IgD-negative memory B cell (primary cell): ENCODE data around the gene KCMF1. TPM values are rescaled to one million over a fixed set of nuclear protein-coding genes. Genes with fewer than 3 reads are reported as not detected.

ENCODE experiments used
- H3K27ac Mint-ChIP-seq, 3 donors: one replicate each; pipeline ENCODE4 v1.8.0; 2020 to 2022; ENCODE audit warnings: mild to moderate bottlenecking in 3 of 3, mixed read lengths in 3 of 3, moderate library complexity in 1 of 3
- H3K27me3 Mint-ChIP-seq: one replicate; pipeline ENCODE4 v1.8.0; 2021; ENCODE audit warnings: mixed read lengths
- H3K36me3 Mint-ChIP-seq: one replicate; pipeline ENCODE4 v1.8.0; 2020; ENCODE audit warnings: mild to moderate bottlenecking, mixed read lengths
- H3K4me1 Mint-ChIP-seq, 3 donors: one replicate each; pipeline ENCODE4 v1.8.0; 2020 to 2022; ENCODE audit warnings: mixed read lengths in 3 of 3, mild to moderate bottlenecking in 1 of 3
- H3K4me3 Mint-ChIP-seq, 4 donors: one replicate each; pipeline ENCODE4 v1.8.0; 2020 to 2022; ENCODE audit warnings: mild to moderate bottlenecking in 4 of 4, mixed read lengths in 4 of 4, moderate library complexity in 3 of 4
- H3K9me3 Mint-ChIP-seq, 3 donors: one replicate each; pipeline ENCODE4 v1.8.0; 2020 to 2021; ENCODE audit warnings: mixed read lengths in 3 of 3, mild to moderate bottlenecking in 1 of 3
- polyA plus RNA-seq: library from polyadenylated mRNA; unstranded; fragments of 300-500 nt; fragmentation: Illumina TruSeq; gene quantifications from one replicate; pipeline ENCODE4 v1.2.3, GENCODE V29; 2021

The KCMF1 gene
- polyA plus RNA-seq, result 17.6 TPM

DNA sequence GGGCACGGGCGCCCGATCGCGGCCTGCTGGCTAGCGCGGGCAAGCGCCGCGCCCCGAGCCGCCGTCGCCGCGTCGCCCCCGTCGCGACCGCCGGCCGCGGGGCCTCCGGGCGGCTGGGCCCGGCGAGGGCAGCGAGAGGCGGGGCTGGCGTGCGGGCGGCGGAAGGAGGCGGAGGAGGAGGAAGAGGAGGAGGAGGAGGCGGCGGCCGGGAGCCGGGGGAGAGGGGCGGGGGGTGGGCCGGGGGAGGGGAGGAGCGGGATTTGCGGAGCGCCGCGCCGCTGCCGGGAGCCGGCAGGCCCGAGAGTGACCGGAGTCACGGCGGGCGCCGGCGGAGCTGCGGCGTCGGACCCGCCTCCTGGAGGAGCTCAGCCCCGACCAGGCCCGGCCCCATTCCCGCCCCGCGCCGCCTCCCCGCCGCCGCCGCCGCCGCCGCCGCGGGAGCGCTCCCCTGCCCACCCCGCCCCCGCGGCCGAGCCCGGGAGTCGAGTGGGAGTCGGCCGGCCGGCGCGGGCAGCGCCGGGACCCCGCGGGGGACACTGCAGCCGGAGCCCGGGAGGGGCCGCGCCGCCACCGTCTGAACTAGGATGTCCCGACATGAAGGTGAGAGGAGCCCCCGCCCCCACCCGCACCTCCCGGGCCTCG, at the start of gene KCMF1:
TSS of gene KCMF1 (plus strand) at position 294 of the 642 bp plus-strand sequence. CDS start at position 585, 291 bp downstream.
- Mint-ChIP-seq H3K4me1 (peaks cover 30 to 42% (median 40%) of the 10 kb centered on the region in 3 donors), H3K4me3 (peak within 1 kb of the TSS; percentile 91 to 99 (median 99)), H3K27me3 (no peaks in the 10 kb centered on the region), H3K27ac (peak within 1 kb of the TSS; percentile 97 to 99 (median 99)), H3K36me3 (peaks cover 2% of the 10 kb centered on the region), H3K9me3 (peaks cover 0 to 2% (median 0%) of the 10 kb centered on the region in 3 donors)

DNA sequence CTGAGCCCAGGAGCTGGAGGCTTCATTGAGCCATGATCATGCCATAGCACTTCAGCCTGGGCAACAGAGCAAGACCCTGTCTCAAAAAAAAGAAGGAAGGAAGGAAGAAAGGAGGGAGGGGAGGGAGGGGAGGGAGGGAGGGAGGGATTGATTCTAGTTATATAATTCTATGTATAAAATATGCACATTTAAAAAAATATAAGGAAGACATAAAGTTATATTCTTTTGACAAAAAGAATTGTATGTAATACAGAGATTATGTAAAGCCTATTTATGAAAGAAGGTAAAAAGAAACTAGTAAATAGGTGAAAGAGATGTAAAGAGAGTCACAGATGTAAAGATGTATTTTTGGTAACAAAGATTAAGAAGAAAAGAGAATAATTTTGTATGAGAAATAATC, 48.0 kb upstream of the KCMF1 start:
- H3K27ac Mint-ChIP-seq, result no peak overlapping the region
- peaks cover 35 to 49% (median 43%) of the 10 kb centered on the region in 3 donors for H3K4me1 Mint-ChIP-seq
- peaks cover 4% of the 10 kb centered on the region for H3K36me3 Mint-ChIP-seq
- H3K27me3 Mint-ChIP-seq, result no peaks in the 10 kb centered on the region
- H3K4me3 Mint-ChIP-seq, result no peak overlapping the region
- H3K9me3 Mint-ChIP-seq, result no peaks in the 10 kb centered on the region

DNA sequence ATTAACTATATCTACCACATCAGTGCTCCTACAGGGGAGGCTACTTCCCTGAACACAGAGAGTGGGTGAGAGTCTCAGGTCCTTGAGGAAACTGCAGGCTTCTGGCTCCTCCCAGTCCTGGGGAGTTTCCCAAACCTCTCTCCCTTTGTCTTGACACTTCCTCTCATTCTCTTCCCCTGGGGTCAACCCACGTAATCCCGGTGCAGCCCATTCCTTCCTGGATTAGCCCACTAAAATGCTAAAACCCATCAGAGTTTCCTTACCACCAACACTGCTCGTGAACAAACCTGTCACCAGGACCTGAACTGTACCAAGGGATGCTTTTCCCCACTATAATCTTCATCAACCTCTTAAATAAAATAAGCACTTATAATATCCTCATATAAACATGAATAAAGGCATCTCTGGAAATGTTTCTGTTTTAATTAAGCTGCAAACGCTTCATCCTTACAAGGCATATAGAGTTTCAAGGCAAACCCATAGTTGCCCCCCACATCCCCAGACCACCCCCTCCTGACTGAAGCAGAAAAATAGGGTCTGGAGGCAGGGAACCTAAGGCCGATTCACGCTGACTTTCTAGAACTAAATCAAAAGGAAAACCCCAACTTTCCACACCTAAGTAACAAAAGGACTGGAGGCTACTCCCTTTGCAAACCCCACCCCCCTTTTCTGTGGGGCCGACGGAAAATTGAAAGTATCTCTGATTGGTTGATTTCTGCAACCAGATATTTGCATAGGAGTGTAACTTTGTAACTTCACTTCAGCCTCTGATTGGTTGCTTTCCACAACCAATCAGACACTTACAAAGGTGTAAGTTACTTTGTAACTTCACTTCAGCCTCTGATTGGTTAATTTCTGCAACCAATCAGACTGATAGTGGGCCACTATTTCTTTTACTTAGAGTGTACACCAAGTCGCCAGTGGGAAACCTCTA, 46.5 kb upstream of the KCMF1 start:
- Mint-ChIP-seq H3K4me1 (peaks cover 32 to 37% (median 34%) of the 10 kb centered on the region in 3 donors), H3K27ac (peak overlapping the region; percentile 54 to 87 (median 87)), H3K9me3 (no peaks in the 10 kb centered on the region), H3K4me3 (peak overlapping the region; percentile 53 to 100 (median 96)), H3K27me3 (no peaks in the 10 kb centered on the region), H3K36me3 (peaks cover 4% of the 10 kb centered on the region)

DNA sequence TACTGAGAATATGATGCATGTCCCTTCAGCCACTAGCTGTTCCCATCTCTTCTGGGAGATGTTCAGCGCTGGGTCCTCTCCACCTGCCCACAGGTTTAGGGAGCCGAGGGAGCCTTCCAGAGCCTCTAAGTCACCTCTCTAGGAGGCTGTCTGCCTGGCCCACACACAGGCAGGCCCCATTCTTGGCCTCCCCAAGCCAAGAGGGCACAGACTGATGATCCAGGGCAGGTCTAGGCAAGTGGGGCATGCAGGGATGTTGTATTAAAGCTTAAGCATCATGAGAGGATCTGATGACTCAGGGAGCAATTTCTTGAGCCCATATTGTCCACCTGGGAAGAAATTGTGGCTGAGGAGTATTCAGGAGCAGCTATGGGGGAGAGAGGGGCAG, 45.6 kb upstream of the KCMF1 start:
- Mint-ChIP-seq H3K27me3 (no peaks in the 10 kb centered on the region), H3K4me1 (peaks cover 25 to 32% (median 28%) of the 10 kb centered on the region in 3 donors), H3K9me3 (no peaks in the 10 kb centered on the region), H3K4me3 (peak overlapping the region; percentile 97 to 100 (median 99)), H3K27ac (peak overlapping the region in 2 of 3 donors; percentile 87 to 96), H3K36me3 (peaks cover 4% of the 10 kb centered on the region)

DNA sequence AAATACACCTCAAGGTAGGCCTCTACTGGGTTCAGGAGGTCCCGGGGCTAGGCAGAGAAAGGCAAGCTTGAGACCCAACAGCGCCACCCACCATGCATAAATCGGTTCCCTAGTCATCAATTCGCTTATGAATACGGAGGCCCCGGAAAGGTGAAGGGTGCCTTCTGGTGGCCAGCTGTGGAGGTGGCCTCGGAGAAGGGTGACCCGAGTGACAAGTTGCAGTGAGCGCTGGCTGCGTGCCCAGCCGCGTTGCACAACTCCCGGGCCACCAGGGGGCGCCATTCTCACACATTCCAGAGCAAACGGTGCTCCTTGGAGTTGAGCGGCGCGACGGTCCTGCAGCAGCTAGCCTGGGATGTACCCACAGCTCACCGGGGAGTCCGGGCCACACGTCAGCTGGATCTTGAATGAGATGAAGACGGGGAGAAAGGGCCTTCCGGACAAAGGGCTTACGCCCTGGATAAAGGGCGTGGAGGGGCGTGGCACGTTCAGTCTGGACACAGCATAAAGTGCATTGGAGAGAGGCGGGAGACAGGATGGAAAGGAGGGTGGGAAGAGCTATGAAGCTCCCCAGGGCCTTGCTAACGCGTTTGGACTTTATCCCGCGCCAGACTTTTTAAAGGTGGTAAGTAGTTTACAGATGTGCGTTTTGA, 45.1 kb upstream of the KCMF1 start:
- H3K27me3 Mint-ChIP-seq, result no peaks in the 10 kb centered on the region

DNA sequence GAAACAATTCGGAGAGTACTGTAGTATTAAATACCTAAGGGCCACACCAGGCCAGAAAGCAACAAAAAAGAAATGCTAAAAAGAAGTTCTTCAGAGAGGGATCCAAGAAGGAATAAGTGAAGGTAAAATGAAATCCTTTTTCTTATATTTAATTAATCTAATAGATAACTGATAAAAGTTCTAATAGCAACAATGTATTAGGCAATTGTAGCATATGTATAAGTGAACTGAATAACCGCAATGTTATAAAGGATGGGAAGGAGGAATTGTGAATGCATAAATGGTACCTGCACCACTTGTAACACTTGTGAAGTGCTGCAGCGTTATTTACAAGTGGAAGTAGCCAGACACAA, 43.7 kb upstream of the KCMF1 start:
- Mint-ChIP-seq H3K4me1 (peaks cover 27 to 42% (median 33%) of the 10 kb centered on the region in 3 donors), H3K4me3 (peak overlapping the region; percentile 97 to 100 (median 99)), H3K36me3 (peaks cover 4% of the 10 kb centered on the region), H3K27me3 (no peaks in the 10 kb centered on the region), H3K27ac (peak overlapping the region in 2 of 3 donors; percentile 87 to 98), H3K9me3 (no peaks in the 10 kb centered on the region)

More for the DNA sequence above, 45.1 kb upstream of the KCMF1 start:
- Mint-ChIP-seq H3K9me3 (no peaks in the 10 kb centered on the region), H3K4me1 (peaks cover 23 to 32% (median 25%) of the 10 kb centered on the region in 3 donors), H3K4me3 (peak overlapping the region; percentile 97 to 100 (median 99)), H3K36me3 (peaks cover 4% of the 10 kb centered on the region), H3K27ac (peak overlapping the region; percentile 87 to 98 (median 96))

DNA sequence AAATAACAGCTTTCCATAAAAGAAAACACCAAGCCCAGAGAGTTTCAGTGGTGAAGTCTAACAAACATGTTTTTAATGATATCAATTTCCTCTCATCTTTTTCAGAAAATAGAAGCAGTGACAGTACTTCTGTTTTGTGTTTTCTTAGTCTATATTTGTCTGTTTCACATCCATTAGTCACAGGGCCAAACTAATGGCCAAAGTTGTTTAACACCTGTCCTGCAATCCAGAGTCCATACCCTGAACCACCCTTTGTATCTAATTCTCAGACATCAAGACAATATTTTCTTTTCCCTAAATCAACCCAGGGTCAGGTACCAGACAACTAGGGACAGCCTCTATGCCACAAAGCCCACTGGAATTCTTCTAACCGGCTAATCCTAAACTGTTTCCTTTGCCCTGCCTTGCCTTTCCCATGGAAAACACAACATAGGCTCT, 39.6 kb upstream of the KCMF1 start:
- Mint-ChIP-seq H3K4me3 (peak overlapping the region in 2 of 4 donors; percentile 28 to 46), H3K27ac (no peak overlapping the region), H3K9me3 (no peaks in the 10 kb centered on the region), H3K36me3 (no peaks in the 10 kb centered on the region), H3K27me3 (no peaks in the 10 kb centered on the region), H3K4me1 (peaks cover 14 to 27% (median 16%) of the 10 kb centered on the region in 3 donors)

DNA sequence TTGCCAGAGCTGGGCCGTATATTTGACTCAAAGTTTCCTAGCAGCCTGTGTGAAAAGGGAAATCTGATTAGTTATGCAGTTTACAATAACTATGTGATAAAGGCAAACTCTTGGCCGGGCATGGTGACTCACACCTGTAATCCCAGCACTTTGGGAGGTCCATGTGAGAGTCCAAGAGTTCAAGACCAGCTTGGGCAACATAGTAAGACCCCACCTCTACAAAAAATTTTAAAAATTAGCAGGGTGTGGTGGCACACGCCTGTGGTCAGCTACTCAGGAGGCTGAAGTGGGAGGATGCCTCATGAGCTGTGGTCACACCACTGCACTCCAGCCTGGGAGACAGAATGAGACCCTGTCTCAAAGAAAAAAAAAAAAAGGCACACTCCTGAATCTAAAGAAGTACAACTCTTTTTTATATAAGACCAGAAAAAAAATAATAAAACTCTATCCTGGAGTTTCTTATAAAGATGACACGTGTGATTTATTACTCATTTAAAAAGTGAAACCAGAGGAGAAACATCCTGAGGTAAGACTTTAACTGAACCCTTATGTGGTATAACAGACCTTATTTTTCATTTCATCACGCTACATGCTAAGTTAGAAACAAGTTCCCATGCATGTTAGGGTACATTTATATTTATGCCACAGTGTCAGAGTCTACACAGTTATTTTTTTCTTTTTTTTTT, 32.6 kb upstream of the KCMF1 start:
- Mint-ChIP-seq H3K36me3 (no peaks in the 10 kb centered on the region), H3K4me3 (peak overlapping the region; percentile 76 to 97 (median 84)), H3K27ac (peak overlapping the region; percentile 93 to 97 (median 96)), H3K27me3 (peaks cover 2% of the 10 kb centered on the region), H3K4me1 (peaks cover 32 to 38% (median 34%) of the 10 kb centered on the region in 3 donors), H3K9me3 (no peaks in the 10 kb centered on the region)

DNA sequence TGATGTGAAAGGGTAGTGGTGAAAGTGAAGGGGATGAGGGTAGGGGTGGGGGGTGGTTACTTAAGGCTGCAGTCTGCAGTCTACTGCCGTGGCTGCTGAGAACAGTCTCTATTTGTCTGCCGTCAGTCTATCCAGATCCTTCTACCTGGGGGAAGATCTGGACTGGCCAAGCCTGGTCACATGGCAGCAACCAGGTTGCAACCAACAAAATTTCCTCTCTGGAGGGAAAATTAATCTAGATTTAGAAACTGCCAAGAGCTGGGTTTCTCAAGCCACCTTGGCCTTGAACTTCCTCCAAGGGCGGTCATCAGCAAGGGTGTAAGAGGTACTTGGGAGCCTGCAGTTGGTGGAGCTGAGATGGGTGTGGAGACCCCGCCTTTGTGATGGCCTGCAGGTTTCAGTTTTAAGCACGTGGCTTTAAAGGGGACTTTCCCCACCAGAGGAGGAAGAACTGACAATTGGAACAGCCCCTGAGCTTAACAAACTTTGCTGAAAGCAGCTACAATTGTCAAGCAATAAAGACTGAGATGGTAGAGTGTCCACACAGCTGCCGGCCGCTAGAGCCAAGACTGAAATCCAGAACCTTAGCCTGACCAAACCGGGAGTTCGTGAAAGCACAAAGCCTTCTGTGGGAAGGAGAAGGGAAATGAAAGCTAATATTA, 31.4 kb upstream of the KCMF1 start:
- H3K36me3 Mint-ChIP-seq, result no peaks in the 10 kb centered on the region
- peaks cover 35 to 38% (median 36%) of the 10 kb centered on the region in 3 donors for H3K4me1 Mint-ChIP-seq
- peak overlapping the region; percentile 76 to 97 (median 84) for H3K4me3 Mint-ChIP-seq
- peak overlapping the region; percentile 93 to 97 (median 96) for H3K27ac Mint-ChIP-seq
- H3K9me3 Mint-ChIP-seq, result no peaks in the 10 kb centered on the region
- peaks cover 2% of the 10 kb centered on the region for H3K27me3 Mint-ChIP-seq

DNA sequence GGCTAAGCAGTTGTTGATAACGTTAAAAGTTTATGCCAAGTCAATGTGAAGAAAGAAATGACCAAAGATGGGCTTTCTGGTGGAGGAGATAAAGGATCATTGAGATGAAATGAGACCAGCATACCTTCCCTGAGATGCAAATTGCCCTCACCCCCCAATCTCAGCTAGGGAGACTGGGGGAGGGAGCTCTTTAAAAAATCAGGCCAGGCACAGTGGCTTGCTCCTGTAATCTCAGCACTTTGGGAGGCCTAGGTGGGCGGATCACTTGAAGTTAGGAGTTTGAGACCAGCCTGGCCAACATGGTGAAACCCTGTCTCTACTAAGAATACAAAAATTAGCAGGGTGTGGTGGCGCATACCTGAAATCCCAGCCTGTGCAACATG, 30.9 kb upstream of the KCMF1 start:
- H3K36me3 Mint-ChIP-seq, result no peaks in the 10 kb centered on the region
- H3K4me3 Mint-ChIP-seq, result peak overlapping the region; percentile 76 to 97 (median 84)
- H3K27me3 Mint-ChIP-seq, result peaks cover 2% of the 10 kb centered on the region
- peak overlapping the region; percentile 93 to 97 (median 96) for H3K27ac Mint-ChIP-seq
- no peaks in the 10 kb centered on the region for H3K9me3 Mint-ChIP-seq
- peaks cover 41 to 43% (median 41%) of the 10 kb centered on the region in 3 donors for H3K4me1 Mint-ChIP-seq

DNA sequence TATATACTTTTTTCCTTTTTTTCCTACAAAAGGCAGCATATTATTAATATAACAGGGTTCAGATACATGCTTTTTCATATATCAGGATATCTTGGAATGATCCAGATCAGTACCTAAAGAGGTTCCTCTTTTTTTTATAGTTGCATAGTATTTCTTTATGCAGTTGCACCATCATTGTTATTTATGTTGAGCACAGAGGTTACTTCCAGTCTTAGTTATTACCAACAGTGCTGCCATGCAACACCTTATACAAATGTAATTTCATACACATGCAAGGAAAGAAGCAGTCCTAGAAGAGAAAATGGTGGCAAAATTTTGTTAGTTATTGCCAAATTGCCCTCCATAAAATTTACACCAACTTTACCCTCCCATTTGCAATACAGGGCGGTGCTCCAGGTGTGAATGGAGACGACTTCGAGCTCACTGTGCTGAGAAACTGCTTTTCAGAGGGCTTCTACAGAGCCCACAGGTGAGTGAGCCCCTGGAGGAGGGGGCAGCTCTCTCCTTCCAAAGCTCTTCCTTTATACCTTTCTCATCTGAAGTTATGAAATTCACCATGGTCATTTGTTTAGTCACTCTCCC, 30.0 kb upstream of the KCMF1 start:
- Mint-ChIP-seq H3K4me1 (peaks cover 44 to 49% (median 45%) of the 10 kb centered on the region in 3 donors), H3K4me3 (no peak overlapping the region), H3K27me3 (peaks cover 2% of the 10 kb centered on the region), H3K9me3 (no peaks in the 10 kb centered on the region), H3K36me3 (no peaks in the 10 kb centered on the region), H3K27ac (peak overlapping the region in 2 of 3 donors; percentile 47 to 63)

DNA sequence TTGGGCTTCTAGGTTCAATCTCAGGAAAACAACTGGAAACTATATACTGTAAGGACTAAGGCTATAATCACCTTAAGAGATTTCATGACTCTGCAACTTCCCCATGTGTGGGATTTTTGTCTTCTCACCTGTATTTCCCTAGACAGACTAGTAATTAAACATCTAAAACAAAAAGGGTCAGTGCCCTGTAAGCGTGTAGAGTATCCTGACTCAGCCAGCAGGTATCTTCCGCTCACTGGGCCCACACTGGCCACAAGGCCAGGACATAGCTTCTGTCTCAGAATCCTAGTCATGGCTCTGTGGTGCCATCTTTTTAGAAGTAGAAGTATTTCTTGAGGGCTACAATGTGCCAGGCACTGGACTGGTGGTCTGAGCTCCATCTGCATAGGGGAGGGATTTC, 28.8 kb upstream of the KCMF1 start:
- no peaks in the 10 kb centered on the region for H3K36me3 Mint-ChIP-seq
- peaks cover 51 to 54% (median 52%) of the 10 kb centered on the region in 3 donors for H3K4me1 Mint-ChIP-seq
- H3K4me3 Mint-ChIP-seq, result no peak overlapping the region
- peaks cover 2% of the 10 kb centered on the region for H3K27me3 Mint-ChIP-seq
- no peaks in the 10 kb centered on the region for H3K9me3 Mint-ChIP-seq
- peak overlapping the region in 2 of 3 donors; percentile 32 to 63 for H3K27ac Mint-ChIP-seq

DNA sequence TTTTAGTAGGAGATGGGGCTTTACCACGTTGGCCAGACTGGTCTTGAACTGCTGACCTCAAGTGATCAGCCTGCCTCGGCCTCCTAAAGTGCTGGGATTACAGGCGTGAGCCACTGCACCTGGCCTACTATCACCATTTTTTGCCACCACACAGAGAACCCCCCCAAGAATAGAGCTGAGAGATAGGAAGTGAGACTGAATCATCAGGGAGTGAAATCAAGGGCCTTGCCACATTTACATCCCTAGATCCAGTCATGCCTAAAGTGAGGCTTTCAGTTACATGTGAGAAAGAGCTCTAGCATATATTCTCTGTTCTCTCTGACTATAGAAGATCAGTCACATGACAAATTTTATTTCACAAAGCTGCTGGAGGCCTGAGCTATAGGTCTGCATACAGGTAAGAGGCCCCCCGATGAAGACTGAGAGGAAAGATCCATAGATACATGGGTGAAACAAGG, 28.0 kb upstream of the KCMF1 start:
- Mint-ChIP-seq H3K36me3 (no peaks in the 10 kb centered on the region), H3K27ac (peak overlapping the region; percentile 89 to 90 (median 90)), H3K9me3 (no peaks in the 10 kb centered on the region), H3K4me3 (peak overlapping the region in 3 of 4 donors; percentile 14 to 79 (median 66)), H3K27me3 (peaks cover 2% of the 10 kb centered on the region), H3K4me1 (peaks cover 51 to 54% (median 52%) of the 10 kb centered on the region in 3 donors)
